ENCODE data around the gene ZNF549.
A peak's percentile ranks its signal among the peaks of the same experiment; 100 is the strongest.

Gene ZNF549

GRCh38 chr19:57572415-57572947 is 45.3 kb downstream of the ZNF549 start:
- H3K9me2 ChIP-seq (ENCODE audit: low read depth, low read length), result no peaks in the 10 kb centered on the region
- H3K4me2 ChIP-seq (ENCODE audit: low read length), result no peak overlapping the region
- H2AFZ ChIP-seq (ENCODE audit: low read length), result no peak overlapping the region
- 0 out of 2 replicates have a peak, but pooled peaks cover 4% of the 10 kb centered on the region for H3K79me2 ChIP-seq (ENCODE audit: insufficient read depth, low read length)
- no peak for TF ChIP-seq EZH2 (IDR thresholded peaks at IDR 0.05; ENCODE audit: borderline replicate concordance, low read length)
- TF ChIP-seq, protein P1, sequence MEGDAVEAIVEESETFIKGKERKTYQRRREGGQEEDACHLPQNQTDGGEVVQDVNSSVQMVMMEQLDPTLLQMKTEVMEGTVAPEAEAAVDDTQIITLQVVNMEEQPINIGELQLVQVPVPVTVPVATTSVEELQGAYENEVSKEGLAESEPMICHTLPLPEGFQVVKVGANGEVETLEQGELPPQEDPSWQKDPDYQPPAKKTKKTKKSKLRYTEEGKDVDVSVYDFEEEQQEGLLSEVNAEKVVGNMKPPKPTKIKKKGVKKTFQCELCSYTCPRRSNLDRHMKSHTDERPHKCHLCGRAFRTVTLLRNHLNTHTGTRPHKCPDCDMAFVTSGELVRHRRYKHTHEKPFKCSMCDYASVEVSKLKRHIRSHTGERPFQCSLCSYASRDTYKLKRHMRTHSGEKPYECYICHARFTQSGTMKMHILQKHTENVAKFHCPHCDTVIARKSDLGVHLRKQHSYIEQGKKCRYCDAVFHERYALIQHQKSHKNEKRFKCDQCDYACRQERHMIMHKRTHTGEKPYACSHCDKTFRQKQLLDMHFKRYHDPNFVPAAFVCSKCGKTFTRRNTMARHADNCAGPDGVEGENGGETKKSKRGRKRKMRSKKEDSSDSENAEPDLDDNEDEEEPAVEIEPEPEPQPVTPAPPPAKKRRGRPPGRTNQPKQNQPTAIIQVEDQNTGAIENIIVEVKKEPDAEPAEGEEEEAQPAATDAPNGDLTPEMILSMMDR (IDR thresholded peaks at IDR 0.05; ENCODE audit: low read length), result no peak
- no peaks in the 10 kb centered on the region for H3K27me3 ChIP-seq (ENCODE audit: insufficient read depth, low read length)
- H4K20me1 ChIP-seq (ENCODE audit: insufficient read depth, low read length), result no peaks in the 10 kb centered on the region
- no peaks in the 10 kb centered on the region for H3F3A ChIP-seq (ENCODE audit: insufficient read depth, low read length)
- peaks cover 68% of the 10 kb centered on the region for H3K36me3 ChIP-seq (ENCODE audit: insufficient read depth, low read length)
- peaks cover 56% of the 10 kb centered on the region for H3K9me3 ChIP-seq (ENCODE audit: low read length)
- no peak overlapping the region for H3K27ac ChIP-seq (ENCODE audit: low read depth, low read length, poor library complexity, severe bottlenecking)
- peaks cover 2% of the 10 kb centered on the region for H3K4me1 ChIP-seq (ENCODE audit: insufficient read depth, low read length, severe bottlenecking)
- H3K9ac ChIP-seq (ENCODE audit: low read length), result no peak overlapping the region
- no peak overlapping the region for H3K4me3 ChIP-seq (ENCODE audit: low read depth, low read length, poor library complexity, severe bottlenecking)

GRCh38 chr19:57576661-57577060 is 49.5 kb downstream of the ZNF549 start:
- H3K4me2 ChIP-seq (ENCODE audit: low read length), result no peak overlapping the region
- H3K27me3 ChIP-seq (ENCODE audit: insufficient read depth, low read length), result no peaks in the 10 kb centered on the region
- H3K79me2 ChIP-seq (ENCODE audit: insufficient read depth, low read length), result 0 out of 2 replicates have a peak, but pooled peaks cover 11% of the 10 kb centered on the region
- H3K9ac ChIP-seq (ENCODE audit: low read length), result no peak overlapping the region
- H3K36me3 ChIP-seq (ENCODE audit: insufficient read depth, low read length), result peaks cover 66% of the 10 kb centered on the region
- H3K4me3 ChIP-seq (ENCODE audit: low read depth, low read length, poor library complexity, severe bottlenecking), result no peak overlapping the region
- no peaks in the 10 kb centered on the region for H3F3A ChIP-seq (ENCODE audit: insufficient read depth, low read length)
- H3K9me3 ChIP-seq (ENCODE audit: low read length), result peaks cover 42% of the 10 kb centered on the region
- no peak overlapping the region for H3K27ac ChIP-seq (ENCODE audit: low read depth, low read length, poor library complexity, severe bottlenecking)
- H3K4me1 ChIP-seq (ENCODE audit: insufficient read depth, low read length, severe bottlenecking), result peaks cover 16% of the 10 kb centered on the region
- no peaks in the 10 kb centered on the region for H3K9me2 ChIP-seq (ENCODE audit: low read depth, low read length)
- H4K20me1 ChIP-seq (ENCODE audit: insufficient read depth, low read length), result no peaks in the 10 kb centered on the region
- no peak overlapping the region for H2AFZ ChIP-seq (ENCODE audit: low read length)
- TF ChIP-seq EZH2 (IDR thresholded peaks at IDR 0.05; ENCODE audit: borderline replicate concordance, low read length), result no peak
- TF ChIP-seq, protein P1 (IDR thresholded peaks at IDR 0.05; ENCODE audit: low read length), result no peak

DNA sequence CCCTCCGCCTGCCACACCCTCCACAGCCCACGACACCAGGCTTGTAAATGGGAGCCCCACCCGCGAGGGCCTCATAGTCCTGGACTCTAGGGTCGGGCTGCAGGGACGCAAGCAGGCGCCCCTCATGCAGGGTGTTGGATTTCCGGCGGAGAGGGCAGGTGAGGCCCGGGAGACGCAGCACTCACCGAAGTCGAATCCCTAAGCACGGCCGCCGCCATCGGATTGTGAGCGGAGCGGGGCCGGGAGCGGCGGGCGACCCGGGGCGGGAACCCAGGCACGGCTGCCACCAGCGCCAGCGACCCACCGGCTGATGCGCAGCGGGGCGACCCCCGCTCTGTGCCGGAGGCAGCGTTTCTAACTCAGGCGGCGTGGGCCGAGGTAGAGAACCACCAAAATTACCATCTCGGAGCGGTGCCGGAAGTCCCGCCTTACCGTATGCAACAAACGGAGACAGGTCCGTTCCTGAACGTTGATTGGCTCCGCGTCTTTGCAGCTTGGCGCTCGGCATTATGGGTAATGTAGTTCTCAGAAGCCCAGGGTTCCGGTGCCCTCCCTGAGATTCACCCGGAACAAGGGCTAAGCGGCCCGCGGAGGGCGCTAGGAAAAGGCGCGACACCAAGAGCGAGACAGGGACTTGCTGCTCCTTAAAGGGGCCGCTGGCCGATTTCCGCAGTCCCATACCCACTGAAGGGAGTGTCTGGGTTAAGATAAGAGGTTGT is 51.5 kb downstream of the ZNF549 start, which contains the start of gene ZNF416:
ZNF416 (minus strand) TSS at position 425 of the 719 bp plus-strand sequence; CDS start at position 218, 207 bp downstream.
- Histone ChIP-seq H3K9me3 (ENCODE audit: low read length) (peaks cover 31% of the 10 kb centered on the region), H2AFZ (ENCODE audit: low read length) (peak within 1 kb of the TSS; percentile 99)
- TF ChIP-seq, protein P1 (IDR thresholded peaks at IDR 0.05; ENCODE audit: low read length), result peak; percentile 39; the same call in 1 of the 2 replicates
- TF ChIP-seq EZH2 (IDR thresholded peaks at IDR 0.05; ENCODE audit: borderline replicate concordance, low read length), result no peak

More for the DNA sequence above, 51.5 kb downstream of the ZNF549 start, which contains the start of gene ZNF416:
- Histone ChIP-seq H3K79me2 (ENCODE audit: insufficient read depth, low read length) (0 out of 2 replicates have a peak, but pooled peaks cover 11% of the 10 kb centered on the region), H3K9me2 (ENCODE audit: low read depth, low read length) (no peaks in the 10 kb centered on the region), H3F3A (ENCODE audit: insufficient read depth, low read length) (no peaks in the 10 kb centered on the region), H3K9ac (ENCODE audit: low read length) (peak within 1 kb of the TSS; percentile 75), H3K27me3 (ENCODE audit: insufficient read depth, low read length) (no peaks in the 10 kb centered on the region), H3K27ac (ENCODE audit: low read depth, low read length, poor library complexity, severe bottlenecking) (peak within 1 kb of the TSS; percentile 6), H3K4me2 (ENCODE audit: low read length) (peak within 1 kb of the TSS; percentile 86), H3K4me3 (ENCODE audit: low read depth, low read length, poor library complexity, severe bottlenecking) (peak within 1 kb of the TSS; percentile 80), H3K36me3 (ENCODE audit: insufficient read depth, low read length) (peaks cover 46% of the 10 kb centered on the region), H4K20me1 (ENCODE audit: insufficient read depth, low read length) (no peaks in the 10 kb centered on the region), H3K4me1 (ENCODE audit: insufficient read depth, low read length, severe bottlenecking) (peaks cover 16% of the 10 kb centered on the region)
